Occipital lobe (tissue), 3 donors: Measurements from ENCODE around the gene CISD2. TPM values are rescaled to one million over a fixed set of nuclear protein-coding genes. Genes with fewer than 3 reads are reported as not detected.
"Not testable (repeated sequence)": the region's sequence is repeated elsewhere in the genome, so short reads cannot be mapped to it uniquely, and the experiment has no call there.

ENCODE experiments used
- DNase-seq: peaks from one replicate; lab custom pipeline; 2025; lab: John Stamatoyannopoulos, UW
- small RNA-seq: library from RNA; depleted of rRNA; stranded (forward); fragments of <200 nt; gene quantifications from one replicate; pipeline ENCODE3, GENCODE V24; 2014
- total RNA-seq: library from RNA; depleted of rRNA; stranded (reverse); fragments of >200 nt; gene quantifications from one replicate; pipeline ENCODE4 v1.2.3, GENCODE V29; 2014

CISD2 gene
- total RNA-seq, 1 donor from 2014 or later, result 54.3 TPM

DNA sequence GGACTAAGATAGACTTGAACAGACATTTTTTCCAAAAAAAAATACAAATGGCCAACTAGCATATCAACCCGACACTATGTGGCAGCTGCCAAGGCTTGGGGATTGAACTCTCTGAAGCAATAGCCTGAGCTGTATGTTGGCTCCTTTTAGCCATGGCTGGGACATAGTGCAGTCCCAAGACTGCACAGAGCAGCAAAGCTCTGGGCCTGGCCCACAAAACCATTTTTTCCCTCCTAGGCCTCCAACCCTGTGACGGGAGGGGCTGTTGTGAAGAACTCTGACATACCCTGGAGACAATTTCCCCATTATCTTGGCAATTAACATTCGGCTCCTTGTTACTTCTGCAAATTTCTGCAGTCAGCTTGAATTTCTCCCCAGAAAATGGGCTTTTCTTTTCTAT lies 50.1 kb downstream of the CISD2 start:
- DNase-seq, result no peak

DNA sequence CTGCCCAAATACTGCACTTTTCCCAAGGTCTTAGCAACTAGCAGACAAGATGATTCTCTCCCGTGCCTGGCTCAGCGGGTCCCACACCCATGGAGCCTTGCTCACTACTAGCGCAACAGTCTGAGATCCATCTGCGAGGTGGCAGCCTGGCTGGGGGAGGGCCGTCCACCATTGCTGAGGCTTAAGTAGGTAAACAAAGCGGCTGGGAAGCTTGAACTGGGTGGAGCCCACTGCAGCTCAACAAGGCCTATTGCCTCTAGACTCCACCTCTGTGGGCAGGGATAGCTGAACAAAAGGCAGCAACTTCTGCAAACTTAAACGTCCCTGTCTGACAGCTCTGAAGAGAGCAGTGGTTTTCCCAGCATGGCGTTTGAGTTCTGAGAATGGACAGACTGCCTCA lies 50.9 kb downstream of the CISD2 start:
- DNase-seq, result not testable (repeated sequence)

DNA sequence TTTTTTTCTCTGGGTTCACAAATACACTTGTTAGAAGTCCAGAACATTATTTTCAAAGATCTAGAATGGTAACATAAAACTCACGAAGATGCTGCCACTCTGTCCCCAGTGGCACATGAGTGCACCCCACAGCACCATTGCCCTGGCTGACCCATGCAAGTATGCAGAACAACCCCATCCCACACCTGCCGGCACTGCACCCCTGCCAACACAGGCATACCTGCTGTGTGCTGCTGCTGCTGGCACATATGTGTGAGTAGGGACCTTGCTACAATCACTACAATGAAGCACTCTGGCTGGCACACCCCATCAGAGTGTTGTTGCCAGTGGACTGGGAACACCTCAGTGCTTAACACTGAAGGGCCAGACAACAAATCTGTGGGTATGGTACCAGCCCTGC lies 66.9 kb downstream of the CISD2 start:
- DNase-seq, result no peak

DNA sequence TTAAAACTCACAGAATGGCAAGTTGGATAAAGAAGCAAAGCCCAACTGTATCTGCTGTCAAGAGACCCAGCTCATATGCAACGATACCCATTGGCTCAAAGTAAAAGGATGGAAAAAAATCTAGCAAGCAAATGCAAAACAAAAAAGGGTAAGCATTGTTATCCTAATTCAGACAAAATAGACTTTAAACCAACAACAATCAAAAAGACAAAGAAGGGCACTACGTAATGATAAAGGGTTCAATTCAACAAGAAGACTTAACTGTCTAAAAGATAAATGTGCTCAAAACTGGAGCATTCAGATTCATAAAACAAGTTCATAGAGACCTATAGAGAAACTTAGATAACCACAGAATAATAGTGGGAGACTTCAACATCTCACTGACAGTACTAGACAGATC lies 69.3 kb downstream of the CISD2 start:
- DNase-seq, result not testable (repeated sequence)

Small RNAs within 50 kb of the gene (small RNA-seq; reads per million reads assigned to genes)
- gene RNU7-151P, result not detected

Other genes starting within 250 kb of the CISD2 start
- gene MANBA, start 108.0 kb upstream of the CISD2 start, total RNA-seq, result 29.9 TPM
- 288 TPM for gene UBE2D3, start 41.4 kb upstream of the CISD2 start, total RNA-seq
- 10.8 TPM for gene SLC9B1, start 150.7 kb downstream of the CISD2 start, total RNA-seq
- 112 TPM for gene SLC9B2, start 207.8 kb downstream of the CISD2 start, total RNA-seq
- gene BDH2, start 230.8 kb downstream of the CISD2 start, total RNA-seq, result 8.4 TPM